Gastroesophageal sphincter (tissue), 4 donors: ENCODE measurements around the gene VSX2. TPM values are rescaled to one million over a fixed set of nuclear protein-coding genes. Genes with fewer than 3 reads are reported as not detected.
A peak's percentile ranks its signal among the peaks of the same experiment; 100 is the strongest.

Experiments used
- ATAC-seq: fragments of 150-250 bp; one replicate; pipeline ENCODE4 v1.9.1; 2016; ENCODE audit warnings: mild to moderate bottlenecking, moderate library complexity
- H3K27ac ChIP-seq, 4 donors: fragments of 200-600 bp; sonication (generic) in 3 of 4; 1 replicate in 3 of 4; 2 replicates in 1 of 4; pipeline ENCODE4 v1.5.1; 2016 to 2019
- H3K27me3 ChIP-seq: fragments of 200-600 bp; sonication (generic); one replicate; pipeline ENCODE4 v1.5.1; 2019
- H3K36me3 ChIP-seq, 2 donors: fragments of 200-600 bp; sonication (generic); one replicate each; pipeline ENCODE4 v1.5.1; 2019; ENCODE audit warnings: control low read depth in 1 of 2
- H3K4me1 ChIP-seq, 3 donors: fragments of 200-600 bp; sonication (generic); 1 replicate in 2 of 3; 2 replicates in 1 of 3; pipeline ENCODE4 v1.5.1; 2016 to 2019; ENCODE audit warnings: control low read depth in 2 of 3
- H3K4me3 ChIP-seq, 2 donors: fragments of 200-600 bp; sonication (generic); one replicate each; pipeline ENCODE4 v1.5.1; 2019; ENCODE audit warnings: mild to moderate bottlenecking in 1 of 2, moderate library complexity in 1 of 2
- H3K9me3 ChIP-seq, 3 donors: fragments of 200-600 bp; sonication (generic); one replicate each; pipeline ENCODE4 v1.5.1; 2017 to 2019; ENCODE audit warnings: control low read depth in 2 of 3
- CTCF ChIP-seq, 4 experiments: fragments of 200-600 bp in 2 of 4; fragments of 450-650 bp in 2 of 4; sonication (generic) in 1 of 4; IDR thresholded peaks; one replicate each; pipeline ENCODE4 v1.5.1; 2017 to 2019; ENCODE audit warnings: antibody characterized with exemption in 4 of 4, mild to moderate bottlenecking in 2 of 4, moderate library complexity in 2 of 4
- EP300 ChIP-seq: sonication (generic); formaldehyde crosslinking; IDR thresholded peaks from one replicate; pipeline ENCODE4 v1.6.1; 2017; ENCODE audit warnings: antibody characterized with exemption, mild to moderate bottlenecking
- POLR2A ChIP-seq, 2 donors: fragments of 450-650 bp; IDR thresholded peaks; one replicate each; pipeline ENCODE4 v1.6.1; 2017; ENCODE audit warnings: antibody characterized with exemption in 2 of 2, mild to moderate bottlenecking in 2 of 2, moderate library complexity in 1 of 2
- POLR2AphosphoS5 ChIP-seq: sonication (generic); formaldehyde crosslinking; IDR thresholded peaks from one replicate; pipeline ENCODE4 v1.6.1; 2017; ENCODE audit warnings: antibody characterized with exemption
- WGBS, 2 donors: methylation state at CpG; one replicate each; pipeline ENCODE4 v1.1.5; 2018; ENCODE audit warnings: low coverage in 1 of 2; 5-methylcytosine and 5-hydroxymethylcytosine counted together
- total RNA-seq, 4 donors: library from RNA; depleted of rRNA; stranded (reverse); fragments of >200 nt; gene quantifications; one replicate each; pipeline ENCODE4 v1.1.0, GENCODE V29; 2016

Gene VSX2
- total RNA-seq, 4 donors from 2014 or later, result not detected

GRCh38 chr14:74216671-74217070, 22.6 kb upstream of the VSX2 start:
- Histone ChIP-seq H3K4me3 (no peak overlapping the region), H3K4me1 (peaks cover 0 to 11% (median 0%) of the 10 kb centered on the region in 3 donors), H3K9me3 (no peaks in the 10 kb centered on the region), H3K27me3 (peaks cover 68% of the 10 kb centered on the region), H3K36me3 (no peaks in the 10 kb centered on the region), H3K27ac (no peak overlapping the region)
- no peak for ATAC-seq
- WGBS, 2 donors, result 70 to 90% methylated on average over 2 to 3 of the region's 11 CpGs
- TF ChIP-seq POLR2A (IDR thresholded peaks at IDR 0.05), result no peak
- no peak for TF ChIP-seq CTCF (IDR thresholded peaks at IDR 0.05)
- no peak for TF ChIP-seq EP300
- TF ChIP-seq POLR2AphosphoS5, result no peak

GRCh38 chr14:74217672-74218448, 21.4 kb upstream of the VSX2 start:
- Histone ChIP-seq H3K4me3 (peak overlapping the region in 1 of 2 donors; percentile 29), H3K27me3 (peaks cover 70% of the 10 kb centered on the region), H3K9me3 (no peaks in the 10 kb centered on the region), H3K36me3 (no peaks in the 10 kb centered on the region), H3K27ac (no peak overlapping the region), H3K4me1 (peaks cover 0 to 11% (median 0%) of the 10 kb centered on the region in 3 donors)
- 50% methylated on average over 2 of the region's 40 CpGs; no CpG with 5 or more reads in 1 of the 2 donors for WGBS, 2 donors
- ATAC-seq, result peak; percentile 85
- TF ChIP-seq EP300 (no peak), POLR2A (IDR thresholded peaks at IDR 0.05) (no peak), CTCF (IDR thresholded peaks at IDR 0.05) (peak; percentile 77 to 92 (median 87))

- Histone ChIP-seq H3K9me3 (no peaks in the 10 kb centered on the region), H3K4me1 (peaks cover 0 to 11% (median 0%) of the 10 kb centered on the region in 3 donors), H3K27ac (no peak overlapping the region), H3K27me3 (peaks cover 70% of the 10 kb centered on the region), H3K4me3 (no peak overlapping the region), H3K36me3 (no peaks in the 10 kb centered on the region)
- no peak for ATAC-seq
- 50% methylated on average over 2 of the region's 4 CpGs; no CpG with 5 or more reads in 1 of the 2 donors for WGBS, 2 donors
- TF ChIP-seq POLR2AphosphoS5, result no peak
- no peak for TF ChIP-seq CTCF (IDR thresholded peaks at IDR 0.05)
- no peak for TF ChIP-seq EP300
- TF ChIP-seq POLR2A (IDR thresholded peaks at IDR 0.05), result no peak
Observed at GRCh38 chr14:74218462-74218861, 20.8 kb upstream of the VSX2 start.

GRCh38 chr14:74219277-74220205, 19.7 kb upstream of the VSX2 start:
- Histone ChIP-seq H3K27me3 (peaks cover 73% of the 10 kb centered on the region), H3K36me3 (no peaks in the 10 kb centered on the region)

More at GRCh38 chr14:74219277-74220205, 19.7 kb upstream of the VSX2 start:
- Histone ChIP-seq H3K9me3 (no peaks in the 10 kb centered on the region), H3K4me3 (no peak overlapping the region), H3K4me1 (peaks cover 0 to 11% (median 0%) of the 10 kb centered on the region in 3 donors), H3K27ac (no peak overlapping the region)
- ATAC-seq, result no peak
- TF ChIP-seq EP300, result no peak
- TF ChIP-seq POLR2AphosphoS5, result no peak
- no peak for TF ChIP-seq CTCF (IDR thresholded peaks at IDR 0.05)
- no peak for TF ChIP-seq POLR2A (IDR thresholded peaks at IDR 0.05)
- 61 to 62% methylated on average over 3 to 9 of the region's 13 CpGs for WGBS, 2 donors
